HG02885 (cell line): ENCODE results near the gene NDST1.

ENCODE experiments used
- ATAC-seq: cut with Tn5 transposase; IDR thresholded peaks from one replicate; pipeline ENCODE4 v1.9.1; 2021; ENCODE audit warnings: mild to moderate bottlenecking; ENCODE audit not compliant: unreplicated experiment, poor library complexity

Gene NDST1

GRCh38 chr5:150540042-150540441 is 32.1 kb downstream of the NDST1 start:
- ATAC-seq, result no peak

- no peak for ATAC-seq
These were observed 32.9 kb downstream of the NDST1 start for GRCh38 chr5:150540615-150541396.

- no peak for ATAC-seq
These were observed 33.4 kb downstream of the NDST1 start for GRCh38 chr5:150541397-150541675.

- ATAC-seq, result no peak
These were observed 34.0 kb downstream of the NDST1 start for GRCh38 chr5:150541895-150542294.

- ATAC-seq, result no peak
These were observed 35.1 kb downstream of the NDST1 start for GRCh38 chr5:150542933-150543445.

GRCh38 chr5:150544611-150545219 is 36.8 kb downstream of the NDST1 start:
- peak; percentile 92 for ATAC-seq

GRCh38 chr5:150545246-150545645 is 37.3 kb downstream of the NDST1 start:
- ATAC-seq, result no peak

GRCh38 chr5:150548123-150548522 is 40.2 kb downstream of the NDST1 start:
- no peak for ATAC-seq

GRCh38 chr5:150549735-150550134 is 41.8 kb downstream of the NDST1 start:
- no peak for ATAC-seq

- ATAC-seq, result no peak
These were observed 42.4 kb downstream of the NDST1 start for GRCh38 chr5:150550286-150550685.

- ATAC-seq, result no peak
These were observed 43.1 kb downstream of the NDST1 start for GRCh38 chr5:150551066-150551465.

GRCh38 chr5:150553402-150553801 is 45.5 kb downstream of the NDST1 start:
- no peak for ATAC-seq

GRCh38 chr5:150553911-150554310 is 46.0 kb downstream of the NDST1 start:
- ATAC-seq, result no peak

GRCh38 chr5:150554857-150555256 is 46.9 kb downstream of the NDST1 start:
- no peak for ATAC-seq

GRCh38 chr5:150556106-150556505 is 48.2 kb downstream of the NDST1 start:
- no peak for ATAC-seq

- ATAC-seq, result no peak
These were observed 49.1 kb downstream of the NDST1 start for GRCh38 chr5:150556859-150557508.

GRCh38 chr5:150557509-150557872 is 49.6 kb downstream of the NDST1 start:
- no peak for ATAC-seq

GRCh38 chr5:150558088-150558621 is 50.2 kb downstream of the NDST1 start:
- no peak for ATAC-seq

- no peak for ATAC-seq
These were observed 51.2 kb downstream of the NDST1 start for GRCh38 chr5:150559088-150559487.

- ATAC-seq, result no peak
These were observed 51.8 kb downstream of the NDST1 start for GRCh38 chr5:150559701-150560100.
